Endothelial cell of umbilical vein (primary cell): Measurements from ENCODE around the gene GNG8.

Experiments used
- CTCF ChIP-seq, 2 donors: IDR thresholded peaks; 1 replicate in 1 of 2; 2 replicates in 1 of 2; pipeline ENCODE4 v1.5.1; 2011; ENCODE audit warnings: low read length in 2 of 2, mild to moderate bottlenecking in 2 of 2, moderate library complexity in 2 of 2, control low read depth in 1 of 2, inconsistent platforms in 1 of 2, low read depth in 1 of 2; ENCODE audit not compliant: insufficient read depth in 1 of 2; ENCODE audit errors: extremely low read depth in 1 of 2
- TF ChIP-seq, protein P1 (sequence below): IDR thresholded peaks from 2 replicates; pipeline ENCODE4 v1.6.1; 2011; ENCODE audit not compliant: insufficient read depth, insufficient read length

DNA sequence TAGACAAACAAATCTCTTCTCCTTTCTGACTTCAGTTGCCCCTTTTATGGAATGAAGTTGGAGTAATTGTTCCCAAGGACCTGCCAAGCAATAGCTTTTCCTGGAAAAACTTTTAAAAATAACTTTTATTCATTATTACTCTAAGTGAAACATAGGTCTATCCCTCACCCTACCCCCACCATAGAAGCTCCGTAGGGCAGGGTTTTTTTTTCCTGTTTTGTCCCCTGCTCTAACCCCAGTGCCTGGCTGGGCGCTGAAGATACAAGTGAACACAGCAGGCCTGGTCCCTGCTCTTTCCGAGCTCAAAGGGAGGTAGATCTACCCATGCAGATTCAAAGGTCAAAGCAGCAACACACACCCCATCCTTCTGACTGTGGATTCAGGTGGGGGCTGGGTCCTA is 8.7 kb upstream of the GNG8 start:
- no peak for TF ChIP-seq CTCF (IDR thresholded peaks at IDR 0.05; ENCODE audit: extremely low read depth in 1 of 2, insufficient read depth in 1 of 2, low read depth in 1 of 2, low read length in 2 of 2)
- TF ChIP-seq, protein P1, sequence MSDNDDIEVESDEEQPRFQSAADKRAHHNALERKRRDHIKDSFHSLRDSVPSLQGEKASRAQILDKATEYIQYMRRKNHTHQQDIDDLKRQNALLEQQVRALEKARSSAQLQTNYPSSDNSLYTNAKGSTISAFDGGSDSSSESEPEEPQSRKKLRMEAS = no peak
